Islet of Langerhans (tissue), 1 donor: Measurements from ENCODE around the gene CASD1.

ENCODE experiments used
- FAIRE-seq: peaks from one replicate; lab custom pipeline; 2011; peaks lifted over from hg19 to GRCh38; lab: Jason Lieb, UNC

The CASD1 gene

GRCh38 chr7:94513565-94513860, 3.9 kb downstream of the CASD1 start:
- no peak for FAIRE-seq

- FAIRE-seq: peak; percentile 70
Observed at GRCh38 chr7:94514140-94514889, 4.7 kb downstream of the CASD1 start.

GRCh38 chr7:94514917-94515316, 5.3 kb downstream of the CASD1 start:
- peak; percentile 98 for FAIRE-seq

GRCh38 chr7:94525923-94526322, 16.3 kb downstream of the CASD1 start:
- no peak for FAIRE-seq

- no peak for FAIRE-seq
Observed at GRCh38 chr7:94529516-94529915, 19.9 kb downstream of the CASD1 start.

- no peak for FAIRE-seq
Observed at GRCh38 chr7:94530109-94530508, 20.5 kb downstream of the CASD1 start.

- FAIRE-seq: no peak
Observed at GRCh38 chr7:94532676-94533075, 23.1 kb downstream of the CASD1 start.

GRCh38 chr7:94540428-94540827, 30.8 kb downstream of the CASD1 start:
- peak; percentile 65 for FAIRE-seq

GRCh38 chr7:94547126-94547525, 37.5 kb downstream of the CASD1 start:
- FAIRE-seq: no peak

GRCh38 chr7:94556028-94556427, 46.4 kb downstream of the CASD1 start:
- FAIRE-seq: no peak

GRCh38 chr7:94557215-94557614, 47.6 kb downstream of the CASD1 start:
- FAIRE-seq: no peak

- FAIRE-seq: no peak
Observed at GRCh38 chr7:94559972-94560371, 50.4 kb downstream of the CASD1 start.

- no peak for FAIRE-seq
Observed at GRCh38 chr7:94561841-94562514, 52.4 kb downstream of the CASD1 start.

- no peak for FAIRE-seq
Observed at GRCh38 chr7:94562525-94562924, 52.9 kb downstream of the CASD1 start.

- FAIRE-seq: no peak
Observed at GRCh38 chr7:94565247-94565894, 55.8 kb downstream of the CASD1 start.

GRCh38 chr7:94567396-94567795, 57.8 kb downstream of the CASD1 start:
- FAIRE-seq: no peak

GRCh38 chr7:94571816-94572215, 62.2 kb downstream of the CASD1 start:
- FAIRE-seq: no peak

GRCh38 chr7:94575646-94576045, 66.0 kb downstream of the CASD1 start:
- FAIRE-seq: no peak

- no peak for FAIRE-seq
Observed at GRCh38 chr7:94576316-94576715, 66.7 kb downstream of the CASD1 start.

GRCh38 chr7:94577357-94577756, 67.7 kb downstream of the CASD1 start:
- FAIRE-seq: no peak

GRCh38 chr7:94578614-94579013, 69.0 kb downstream of the CASD1 start:
- no peak for FAIRE-seq

GRCh38 chr7:94579470-94579869, 69.9 kb downstream of the CASD1 start:
- no peak for FAIRE-seq

GRCh38 chr7:94580601-94581000, 71.0 kb downstream of the CASD1 start:
- FAIRE-seq: no peak

GRCh38 chr7:94584113-94584512, 74.5 kb downstream of the CASD1 start:
- FAIRE-seq: peak; percentile 27
